Parathyroid adenoma (tissue), 2 donors: ENCODE results near the gene DUSP10.

ENCODE experiments used
- H2AFZ ChIP-seq: fragments of 300-600 bp; sonication (generic); one replicate; pipeline ENCODE4 v1.7.0; 2017; ENCODE audit warnings: antibody characterized with exemption, mild to moderate bottlenecking
- H3K27ac ChIP-seq: fragments of 300-600 bp; sonication (generic); one replicate; pipeline ENCODE4 v1.7.0; 2017
- H3K27me3 ChIP-seq: fragments of 300-600 bp; sonication (generic); one replicate; pipeline ENCODE4 v1.7.0; 2017; ENCODE audit warnings: low read length; ENCODE audit not compliant: control insufficient read depth, insufficient read depth
- H3K36me3 ChIP-seq: fragments of 300-600 bp; sonication (generic); one replicate; pipeline ENCODE4 v1.7.0; 2017; ENCODE audit warnings: low read length; ENCODE audit not compliant: control insufficient read depth, insufficient read depth
- H3K4me1 ChIP-seq: fragments of 300-600 bp; sonication (generic); one replicate; pipeline ENCODE4 v1.7.0; 2017; ENCODE audit warnings: control low read depth
- H3K4me2 ChIP-seq: fragments of 300-600 bp; sonication (generic); one replicate; pipeline ENCODE4 v1.7.0; 2017; ENCODE audit warnings: low read length
- H3K4me3 ChIP-seq: fragments of 300-600 bp; sonication (generic); one replicate; pipeline ENCODE4 v1.7.0; 2017; ENCODE audit warnings: low read depth, low read length
- H3K79me2 ChIP-seq: fragments of 300-600 bp; sonication (generic); one replicate; pipeline ENCODE4 v1.7.0; 2017; ENCODE audit warnings: control low read depth
- H3K9ac ChIP-seq: fragments of 300-600 bp; sonication (generic); one replicate; pipeline ENCODE4 v1.7.0; 2017; ENCODE audit warnings: mild to moderate bottlenecking
- H3K9me3 ChIP-seq: fragments of 300-600 bp; sonication (generic); one replicate; pipeline ENCODE4 v1.7.0; 2017; ENCODE audit warnings: low read length; ENCODE audit not compliant: control insufficient read depth
- TF ChIP-seq, protein P1 (sequence below): fragments of 300-600 bp; sonication (generic); IDR thresholded peaks from one replicate; pipeline ENCODE4 v1.7.0; 2017; ENCODE audit warnings: antibody characterized with exemption, mild to moderate bottlenecking
- donor health status: primary hyperparathyroidism.

DUSP10 gene

DNA sequence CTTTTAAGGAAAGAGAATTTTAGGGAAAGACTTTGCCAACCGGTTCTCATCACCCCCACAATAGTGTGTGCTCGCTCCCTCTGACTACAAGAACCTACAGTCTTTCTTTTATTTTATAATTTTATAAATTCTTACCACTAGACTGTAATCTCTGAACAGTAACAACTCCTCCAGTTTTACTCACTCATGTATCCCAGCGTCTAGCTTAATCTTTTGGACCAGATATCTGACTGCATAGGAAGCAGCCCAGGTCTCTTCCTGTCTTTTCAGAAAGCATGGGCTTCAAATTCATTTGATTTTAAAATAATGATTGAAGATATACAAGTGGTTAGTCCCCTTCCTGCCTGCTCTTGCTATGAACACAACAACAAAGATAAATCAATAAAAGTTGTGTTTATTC lies 19.0 kb upstream of the DUSP10 start:
- TF ChIP-seq, protein P1, sequence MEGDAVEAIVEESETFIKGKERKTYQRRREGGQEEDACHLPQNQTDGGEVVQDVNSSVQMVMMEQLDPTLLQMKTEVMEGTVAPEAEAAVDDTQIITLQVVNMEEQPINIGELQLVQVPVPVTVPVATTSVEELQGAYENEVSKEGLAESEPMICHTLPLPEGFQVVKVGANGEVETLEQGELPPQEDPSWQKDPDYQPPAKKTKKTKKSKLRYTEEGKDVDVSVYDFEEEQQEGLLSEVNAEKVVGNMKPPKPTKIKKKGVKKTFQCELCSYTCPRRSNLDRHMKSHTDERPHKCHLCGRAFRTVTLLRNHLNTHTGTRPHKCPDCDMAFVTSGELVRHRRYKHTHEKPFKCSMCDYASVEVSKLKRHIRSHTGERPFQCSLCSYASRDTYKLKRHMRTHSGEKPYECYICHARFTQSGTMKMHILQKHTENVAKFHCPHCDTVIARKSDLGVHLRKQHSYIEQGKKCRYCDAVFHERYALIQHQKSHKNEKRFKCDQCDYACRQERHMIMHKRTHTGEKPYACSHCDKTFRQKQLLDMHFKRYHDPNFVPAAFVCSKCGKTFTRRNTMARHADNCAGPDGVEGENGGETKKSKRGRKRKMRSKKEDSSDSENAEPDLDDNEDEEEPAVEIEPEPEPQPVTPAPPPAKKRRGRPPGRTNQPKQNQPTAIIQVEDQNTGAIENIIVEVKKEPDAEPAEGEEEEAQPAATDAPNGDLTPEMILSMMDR: no peak
- no peaks in the 10 kb centered on the region for H3K79me2 ChIP-seq
- H3K4me2 ChIP-seq: no peak overlapping the region
- no peaks in the 10 kb centered on the region for H3K4me1 ChIP-seq
- no peaks in the 10 kb centered on the region for H3K27me3 ChIP-seq
- no peak overlapping the region for H3K4me3 ChIP-seq
- no peaks in the 10 kb centered on the region for H3K9me3 ChIP-seq
- H3K36me3 ChIP-seq: no peaks in the 10 kb centered on the region
- H2AFZ ChIP-seq: no peak overlapping the region
- no peak overlapping the region for H3K9ac ChIP-seq
- no peak overlapping the region for H3K27ac ChIP-seq

DNA sequence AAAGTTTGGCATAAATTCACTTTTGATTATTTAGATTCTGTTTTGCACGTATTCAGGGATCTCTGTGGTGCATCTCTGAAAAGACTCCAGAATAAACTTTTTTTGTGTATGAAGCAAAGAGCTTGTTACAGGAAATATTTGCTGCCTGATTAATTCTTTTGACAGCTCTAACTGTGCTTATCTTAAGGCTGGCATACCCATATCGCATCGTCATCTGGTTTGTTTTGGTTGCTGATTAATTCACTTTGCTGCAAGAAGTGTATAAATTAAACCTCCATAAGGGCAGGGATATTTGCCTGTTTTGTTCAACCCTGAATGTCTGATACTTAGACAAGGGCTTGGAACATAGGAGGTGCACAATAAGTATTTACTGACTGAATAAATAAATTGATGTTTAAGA lies 17.5 kb upstream of the DUSP10 start:
- no peak overlapping the region for H3K4me2 ChIP-seq
- no peak overlapping the region for H3K27ac ChIP-seq
- H3K4me1 ChIP-seq: no peaks in the 10 kb centered on the region
- TF ChIP-seq, protein P1: no peak
- H3K27me3 ChIP-seq: no peaks in the 10 kb centered on the region
- no peaks in the 10 kb centered on the region for H3K9me3 ChIP-seq
- H2AFZ ChIP-seq: no peak overlapping the region
- H3K4me3 ChIP-seq: no peak overlapping the region
- no peak overlapping the region for H3K9ac ChIP-seq
- H3K36me3 ChIP-seq: no peaks in the 10 kb centered on the region
- no peaks in the 10 kb centered on the region for H3K79me2 ChIP-seq

DNA sequence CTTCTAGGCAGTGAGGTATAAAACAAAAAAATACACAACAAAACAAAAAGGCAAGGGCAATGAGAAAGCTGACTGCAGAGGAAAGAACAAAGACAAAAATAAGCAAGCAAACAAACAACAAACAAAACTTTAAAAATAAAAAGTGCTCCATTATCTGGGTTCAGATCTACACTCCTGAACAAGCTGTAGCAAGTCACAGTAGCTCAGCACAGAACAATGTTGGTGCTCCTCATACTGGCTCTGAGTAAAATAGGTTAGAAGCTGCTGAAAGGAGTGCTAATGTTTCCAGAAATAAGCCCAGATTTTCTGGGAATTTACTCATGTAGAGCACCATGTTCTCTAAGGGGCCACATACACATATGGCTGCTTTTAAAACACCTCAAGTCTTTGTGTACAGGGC lies 16.6 kb upstream of the DUSP10 start:
- no peak overlapping the region for H3K27ac ChIP-seq
- no peaks in the 10 kb centered on the region for H3K4me1 ChIP-seq
- no peak overlapping the region for H3K4me3 ChIP-seq
- no peaks in the 10 kb centered on the region for H3K9me3 ChIP-seq
- H3K79me2 ChIP-seq: no peaks in the 10 kb centered on the region
- TF ChIP-seq, protein P1: no peak
- no peaks in the 10 kb centered on the region for H3K27me3 ChIP-seq
- H3K4me2 ChIP-seq: no peak overlapping the region
- H2AFZ ChIP-seq: no peak overlapping the region
- H3K36me3 ChIP-seq: no peaks in the 10 kb centered on the region
- H3K9ac ChIP-seq: no peak overlapping the region

DNA sequence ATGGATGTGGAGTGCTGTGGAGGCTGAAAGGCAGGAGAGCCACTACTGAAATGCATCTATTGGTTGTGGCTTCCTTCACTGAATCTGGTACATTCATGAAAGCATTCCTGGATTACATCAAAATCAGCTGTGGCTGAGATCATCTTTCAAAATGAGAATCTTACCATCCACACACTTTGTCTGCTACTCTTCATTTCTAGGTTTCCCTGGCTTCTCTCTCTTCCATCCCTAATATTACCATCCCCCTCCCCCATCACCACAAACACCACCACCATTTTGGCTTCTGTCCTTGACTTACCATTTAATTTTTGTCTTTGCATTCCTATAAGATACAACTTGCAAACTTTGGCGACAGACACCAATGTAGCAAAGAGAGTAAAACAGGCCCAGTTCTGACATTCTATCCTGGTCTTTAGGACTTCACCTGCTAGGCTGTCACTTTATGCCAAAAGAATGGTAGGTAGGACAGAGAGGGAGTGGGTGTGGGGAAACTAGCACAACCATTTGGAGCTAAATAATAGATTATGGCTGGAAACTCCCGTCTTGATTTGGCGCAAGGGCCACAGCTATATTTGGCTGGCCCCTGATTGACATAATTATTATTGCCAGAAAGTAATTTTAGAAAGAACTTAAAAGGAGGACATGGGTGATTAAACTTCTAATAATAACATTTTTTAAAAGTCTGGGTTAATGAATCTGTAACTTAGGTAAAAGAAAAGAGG lies 15.1 kb upstream of the DUSP10 start:
- H3K4me2 ChIP-seq: no peak overlapping the region
- no peaks in the 10 kb centered on the region for H3K79me2 ChIP-seq
- H3K4me3 ChIP-seq: no peak overlapping the region
- TF ChIP-seq, protein P1: no peak
- H3K9me3 ChIP-seq: no peaks in the 10 kb centered on the region
- H3K27ac ChIP-seq: no peak overlapping the region
- no peak overlapping the region for H3K9ac ChIP-seq
- H3K4me1 ChIP-seq: no peaks in the 10 kb centered on the region
- H2AFZ ChIP-seq: no peak overlapping the region
- H3K36me3 ChIP-seq: no peaks in the 10 kb centered on the region
- H3K27me3 ChIP-seq: no peaks in the 10 kb centered on the region

DNA sequence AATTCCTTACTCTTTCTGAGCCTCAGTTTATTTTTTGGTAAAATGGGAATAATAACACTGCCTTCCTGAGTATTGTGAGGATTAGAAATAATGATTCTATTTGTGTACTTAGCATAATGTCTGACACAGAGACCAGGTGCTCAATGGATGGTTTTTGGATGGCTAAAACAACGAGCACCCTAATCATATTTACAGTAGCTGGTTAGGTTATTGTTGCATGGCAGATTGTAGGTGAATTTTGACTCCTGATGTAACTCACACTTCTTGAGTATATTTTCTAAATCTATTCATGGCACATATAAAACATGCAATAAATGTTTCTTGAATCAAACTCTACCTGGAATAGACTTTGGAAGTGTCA lies 11.9 kb upstream of the DUSP10 start:
- Histone ChIP-seq H3K27ac (no peak overlapping the region), H3K27me3 (no peaks in the 10 kb centered on the region), H3K79me2 (no peaks in the 10 kb centered on the region), H2AFZ (no peak overlapping the region), H3K9ac (no peak overlapping the region), H3K4me3 (no peak overlapping the region), H3K9me3 (no peaks in the 10 kb centered on the region), H3K4me1 (no peaks in the 10 kb centered on the region), H3K36me3 (no peaks in the 10 kb centered on the region), H3K4me2 (no peak overlapping the region)
- TF ChIP-seq, protein P1: no peak
